OCI-LY7 (cell line): Measurements from ENCODE around the gene TEPSIN.

ENCODE experiments used
- CTCF ChIP-seq: fragments of 200-600 bp; sonication (generic); conservative IDR thresholded peaks from 2 replicates; pipeline ENCODE4 v1.5.1; 2014; ENCODE audit warnings: mild to moderate bottlenecking, antibody characterized with exemption, low read length, moderate library complexity, mixed read lengths
- EZH2phosphoT487 ChIP-seq: fragments of 200-600 bp; sonication (generic); IDR thresholded peaks from 2 replicates; pipeline ENCODE4 v1.6.1; 2018; ENCODE audit warnings: low read depth, borderline replicate concordance, mild to moderate bottlenecking, mixed run types, antibody characterized with exemption, low read length, moderate library complexity, mixed read lengths

- TF ChIP-seq CTCF (no peak), EZH2phosphoT487 (no peak)
These were observed 2.8 kb downstream of the TEPSIN start for GRCh38 chr17:81235822-81236740.
